Gastrocnemius medialis (tissue), 4 donors: ENCODE data around the gene VWA7.

Experiments
- POLR2A ChIP-seq, 2 donors: fragments of 450-650 bp; IDR thresholded peaks; one replicate each; pipeline ENCODE4 v1.6.1; 2017; ENCODE audit warnings: antibody characterized with exemption in 2 of 2, mild to moderate bottlenecking in 2 of 2, moderate library complexity in 2 of 2
- TF ChIP-seq, protein P1 (sequence below), 5 experiments: fragments of 450-650 bp in 3 of 5; fragments of 200-600 bp in 2 of 5; sonication (generic) in 2 of 5; IDR thresholded peaks in 4 of 5; conservative IDR thresholded peaks in 1 of 5; 1 replicate in 4 of 5; 2 replicates in 1 of 5; pipeline ENCODE4 v1.5.1; 2016 to 2019; ENCODE audit warnings: antibody characterized with exemption in 5 of 5, mild to moderate bottlenecking in 3 of 5, moderate library complexity in 3 of 5

DNA sequence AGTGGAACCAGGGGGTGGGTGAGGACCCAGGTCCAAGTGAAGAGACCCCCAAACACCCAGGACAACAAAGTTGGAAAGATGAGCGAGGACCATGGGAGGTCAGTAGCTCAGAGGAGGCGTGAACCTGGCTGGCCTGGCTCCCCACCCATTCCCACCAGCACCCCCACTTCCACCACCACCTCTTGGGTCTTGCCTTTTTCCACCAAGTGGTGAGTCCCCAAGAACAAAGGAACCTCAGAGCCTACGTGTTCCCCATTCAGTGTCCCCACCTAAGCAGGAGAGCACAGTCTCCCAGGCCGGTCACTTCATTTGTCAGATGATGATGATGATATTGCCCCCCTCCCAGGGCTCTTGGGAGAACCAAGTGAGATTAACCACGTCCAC lies 531 bp upstream of the VWA7 start:
- TF ChIP-seq, protein P1, sequence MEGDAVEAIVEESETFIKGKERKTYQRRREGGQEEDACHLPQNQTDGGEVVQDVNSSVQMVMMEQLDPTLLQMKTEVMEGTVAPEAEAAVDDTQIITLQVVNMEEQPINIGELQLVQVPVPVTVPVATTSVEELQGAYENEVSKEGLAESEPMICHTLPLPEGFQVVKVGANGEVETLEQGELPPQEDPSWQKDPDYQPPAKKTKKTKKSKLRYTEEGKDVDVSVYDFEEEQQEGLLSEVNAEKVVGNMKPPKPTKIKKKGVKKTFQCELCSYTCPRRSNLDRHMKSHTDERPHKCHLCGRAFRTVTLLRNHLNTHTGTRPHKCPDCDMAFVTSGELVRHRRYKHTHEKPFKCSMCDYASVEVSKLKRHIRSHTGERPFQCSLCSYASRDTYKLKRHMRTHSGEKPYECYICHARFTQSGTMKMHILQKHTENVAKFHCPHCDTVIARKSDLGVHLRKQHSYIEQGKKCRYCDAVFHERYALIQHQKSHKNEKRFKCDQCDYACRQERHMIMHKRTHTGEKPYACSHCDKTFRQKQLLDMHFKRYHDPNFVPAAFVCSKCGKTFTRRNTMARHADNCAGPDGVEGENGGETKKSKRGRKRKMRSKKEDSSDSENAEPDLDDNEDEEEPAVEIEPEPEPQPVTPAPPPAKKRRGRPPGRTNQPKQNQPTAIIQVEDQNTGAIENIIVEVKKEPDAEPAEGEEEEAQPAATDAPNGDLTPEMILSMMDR (IDR thresholded peaks at IDR 0.05 in 4 of 5, conservative IDR thresholded peaks at IDR 0.05 in 1 of 5) = no peak
- no peak for TF ChIP-seq POLR2A (IDR thresholded peaks at IDR 0.05)
